GM12878 (cell line): ENCODE results near the gene IL1RAPL1. TPM values are rescaled to one million over a fixed set of nuclear protein-coding genes. Genes with fewer than 3 reads are reported as not detected.

Source experiments
- ATAC-seq: fragments of 200-7000 bp; cut with Tn5 transposase; 3 replicates; pipeline ENCODE4 v1.9.1; 2020; ENCODE audit warnings: mild to moderate bottlenecking, moderate library complexity
- BruUV-seq: library from RNA; stranded (reverse); fragments of 400-500 nt; replicated peaks from 2 replicates; lab custom pipeline; 2021; lab: Mats Ljungman, UMichigan
- CTCF ChIA-PET: fragments of 300-600 bp; sonication (Branson Sonifier 250); formaldehyde crosslinking; extraction: SDS; loops from one replicate; lab custom pipeline; 2021; ENCODE audit warnings: inconsistent platforms; lab: Yijun Ruan, JAX
- POLR2A ChIA-PET: fragments of 350-600 bp; formaldehyde crosslinking; extraction: SDS; loops from one replicate; lab custom pipeline; 2021; ENCODE audit warnings: inconsistent platforms; lab: Charles Lee
- RAD21 ChIA-PET: fragments of 300-600 bp; sonication (Branson Sonifier 250); formaldehyde crosslinking; loops from one replicate; lab custom pipeline; 2023; ENCODE audit warnings: antibody characterized with exemption; ENCODE audit not compliant: unreplicated experiment; lab: Charles Lee
- SMC1A ChIA-PET: fragments of 300-600 bp; sonication (Branson Sonifier 250); formaldehyde crosslinking; loops from one replicate; lab custom pipeline; 2023; ENCODE audit not compliant: unreplicated experiment, uncharacterized antibody; lab: Charles Lee
- DNase-seq: peaks from one replicate; pipeline ENCODE4 v3.0.0-alpha.2; 2011; ENCODE audit warnings: low read depth, low spot score
- FAIRE-seq: peaks from 3 replicates; lab custom pipeline; 2011; peaks lifted over from hg19 to GRCh38; lab: Jason Lieb, UNC
- H2AFZ ChIP-seq: 2 replicates; pipeline ENCODE4 v1.6.0; 2011; ENCODE audit warnings: low read depth, low read length, control low read depth; ENCODE audit not compliant: control insufficient read depth
- H3K27ac ChIP-seq: 2 replicates; pipeline ENCODE4 v1.5.1; 2011; ENCODE audit warnings: control low read depth; ENCODE audit not compliant: control insufficient read depth, insufficient read depth
- H3K27me3 ChIP-seq, 2 experiments: replicated peaks in 1 of 2; 2 replicates each; pipeline versions ENCODE4 v1.6.0 to v1.6.1; 2011; ENCODE audit warnings: low read length in 1 of 2; ENCODE audit not compliant: control insufficient read depth in 2 of 2, insufficient read depth in 2 of 2
- H3K36me3 ChIP-seq, 2 experiments: 2 replicates each; pipeline ENCODE4 v1.5.1; 2011; ENCODE audit warnings: low read length in 1 of 2; ENCODE audit not compliant: control insufficient read depth in 2 of 2, insufficient read depth in 2 of 2
- H3K4me1 ChIP-seq: 2 replicates; pipeline ENCODE4 v1.6.1; 2011; ENCODE audit warnings: mild to moderate bottlenecking, low read length, moderate library complexity, mixed read lengths; ENCODE audit not compliant: control insufficient read depth, insufficient read depth
- H3K4me2 ChIP-seq: 2 replicates; pipeline ENCODE4 v1.6.0; 2011; ENCODE audit warnings: control low read depth; ENCODE audit not compliant: control insufficient read depth, insufficient read depth
- H3K4me3 ChIP-seq: fragments of 200-600 bp; sonication (generic); 2 replicates; pipeline ENCODE4 v1.5.1; 2016
- H3K79me2 ChIP-seq: 2 replicates; pipeline ENCODE4 v1.6.0; 2011; ENCODE audit warnings: low read length; ENCODE audit not compliant: control insufficient read depth, insufficient read depth
- H3K9ac ChIP-seq: 2 replicates; pipeline ENCODE4 v1.8.0; 2011; ENCODE audit warnings: low read length, control low read depth, mixed read lengths; ENCODE audit not compliant: control insufficient read depth, insufficient read depth
- H3K9me3 ChIP-seq: replicated peaks from 3 replicates; pipeline ENCODE4 v1.5.1; 2011; ENCODE audit warnings: mild to moderate bottlenecking, low read length; ENCODE audit not compliant: control insufficient read depth, insufficient read depth
- H4K20me1 ChIP-seq: 2 replicates; pipeline ENCODE4 v1.6.0; 2011; ENCODE audit not compliant: control insufficient read depth, insufficient read depth
- ASH2L ChIP-seq: fragments of 300-600, 200-600 bp; sonication (generic); IDR thresholded peaks from 2 replicates; pipeline ENCODE4 v1.6.1; 2017; ENCODE audit warnings: low read depth, mild to moderate bottlenecking, borderline replicate concordance
- ATF7 ChIP-seq: fragments of 450-650 bp; IDR thresholded peaks from 2 replicates; pipeline ENCODE4 v1.6.1; 2016; ENCODE audit warnings: low read depth, mild to moderate bottlenecking
- HDAC6 ChIP-seq: fragments of 200-600 bp; sonication (generic); IDR thresholded peaks from one replicate; pipeline ENCODE4 v1.8.0; 2017; ENCODE audit warnings: antibody characterized with exemption; ENCODE audit not compliant: unreplicated experiment
- MXI1 ChIP-seq: fragments of 150-350 bp; IDR thresholded peaks from 2 replicates; pipeline ENCODE4 v1.6.1; 2011; ENCODE audit warnings: low read depth, mild to moderate bottlenecking, inconsistent platforms, low read length, improper control_type of control experiment
- PAX5 ChIP-seq: IDR thresholded peaks from 2 replicates; pipeline ENCODE4 v1.6.1; 2011; ENCODE audit warnings: low read depth, low read length, borderline replicate concordance
- POU2F2 ChIP-seq: IDR thresholded peaks from 3 replicates; pipeline ENCODE4 v1.6.1; 2011; ENCODE audit warnings: low read depth, mild to moderate bottlenecking, low read length, borderline replicate concordance
- RCOR1 ChIP-seq: conservative IDR thresholded peaks from 2 replicates; pipeline ENCODE4 v1.6.1; 2012; ENCODE audit warnings: low read depth, low read length, improper control_type of control experiment
- SMAD1 ChIP-seq: fragments of 450-650 bp; IDR thresholded peaks from 2 replicates; pipeline ENCODE4 v1.6.1; 2018; ENCODE audit warnings: mild to moderate bottlenecking, low read depth; ENCODE audit not compliant: partially characterized antibody
- SMAD5 ChIP-seq: IDR thresholded peaks from 2 replicates; pipeline ENCODE4 v1.6.1; 2016; ENCODE audit warnings: antibody characterized with exemption, low read depth
- ZNF622 ChIP-seq: fragments of 450-650 bp; IDR thresholded peaks from 2 replicates; pipeline ENCODE4 v1.6.1; 2017; ENCODE audit warnings: mild to moderate bottlenecking, inconsistent platforms
- in situ Hi-C: fragments of 300-500 bp; cut with MboI; formaldehyde crosslinking; loops from 9 replicates; pipeline ENCODE4 v1.14.3; 2018; ENCODE audit warnings: mixed read lengths
- intact Hi-C: fragments of 100-400 bp; cut with micrococcal nuclease; formaldehyde crosslinking; loops from one replicate; pipeline ENCODE4 v1.14.2; 2022; ENCODE audit not compliant: unreplicated experiment
- polyA plus RNA-seq, 11 experiments: library from polyadenylated mRNA; depleted of rRNA in 4 of 11; unstranded in 6 of 11; stranded (reverse) in 5 of 11; fragments of >200 nt; fragmentation: Nextera tagmentation in 4 of 11; fragmentation: Illumina TruSeq in 1 of 11; extraction: Ambion mirVana in 4 of 11; extraction: Trizol in 1 of 11; gene quantifications; 1 replicate in 1 of 11; 2 replicates in 10 of 11; pipeline versions ENCODE4 v1.2.1 to v1.2.3, GENCODE V29; 2011 to 2016; ENCODE audit warnings: inconsistent platforms in 2 of 11, missing spikeins in 2 of 11, low read depth in 1 of 11
- total RNA-seq, 4 experiments: library from RNA; depleted of rRNA in 3 of 4; stranded (reverse); fragments of >200 nt in 3 of 4; fragmentation: Illumina TruSeq in 1 of 4; extraction: Trizol in 1 of 4; gene quantifications; 2 replicates each; pipeline versions ENCODE4 v1.2.1 to v1.2.3, GENCODE V29; 2013 to 2021
- TF ChIP-seq, protein P1 (sequence below): IDR thresholded peaks from 2 replicates; pipeline ENCODE4 v1.6.1; 2012; ENCODE audit warnings: low read depth, low read length, improper control_type of control experiment

The IL1RAPL1 gene
- total and polyA plus RNA-seq, 10 of the 15 experiments (the other 5 are each of a cell fraction or from before 2014, with no cell fraction given), result not detected

DNA sequence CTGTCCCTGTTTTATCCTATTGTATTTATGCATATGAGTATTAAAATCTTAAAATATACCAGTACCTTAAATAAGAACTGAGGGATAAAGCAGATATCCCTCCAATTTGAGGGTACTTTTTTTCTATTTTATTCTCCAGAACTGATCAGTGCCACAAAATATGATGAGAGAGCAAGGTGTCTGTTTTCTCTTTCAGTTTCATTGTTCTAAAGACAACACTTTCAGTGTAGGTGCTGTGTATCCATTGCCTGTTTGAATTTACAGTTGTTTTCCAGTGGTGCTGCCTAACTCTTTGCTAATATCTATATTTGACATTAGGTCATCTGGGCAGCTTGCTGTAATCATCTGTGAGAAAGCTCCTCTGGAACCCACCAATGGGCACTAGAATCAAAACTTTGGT, 394.7 kb downstream of the IL1RAPL1 start:
- no peak overlapping the region for H3K9ac ChIP-seq
- ChIA-PET POLR2A (no interaction called here), SMC1A (no interaction called here), CTCF (no interaction called here), RAD21 (no interaction called here)
- DNase-seq, result no peak
- no peak overlapping the region; the same call in 1 of the 2 replicates for H3K4me3 ChIP-seq
- H3K4me2 ChIP-seq, result peak overlapping the region; percentile 55; the same call in 1 of the 2 replicates
- H3K9me3 ChIP-seq, result no peaks in the 10 kb centered on the region; the same call in 2 of the 3 replicates
- H2AFZ ChIP-seq, result peak overlapping the region; percentile 78
- no TSS peak for BruUV-seq
- no peaks in the 10 kb centered on the region for H3K36me3 ChIP-seq
- H3K27ac ChIP-seq, result no peak overlapping the region
- no peaks in the 10 kb centered on the region for H4K20me1 ChIP-seq
- intact Hi-C loops, result no loop called here
- no peaks in the 10 kb centered on the region for H3K79me2 ChIP-seq
- H3K27me3 ChIP-seq, result no peaks in the 10 kb centered on the region
- peak; percentile 69 for ATAC-seq
- in situ Hi-C loops, result no loop called here
- FAIRE-seq, result no peak
- no peaks in the 10 kb centered on the region; the same call in 1 of the 2 replicates for H3K4me1 ChIP-seq
- TF ChIP-seq HDAC6, result no peak
- TF ChIP-seq, protein P1, sequence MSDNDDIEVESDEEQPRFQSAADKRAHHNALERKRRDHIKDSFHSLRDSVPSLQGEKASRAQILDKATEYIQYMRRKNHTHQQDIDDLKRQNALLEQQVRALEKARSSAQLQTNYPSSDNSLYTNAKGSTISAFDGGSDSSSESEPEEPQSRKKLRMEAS, result no peak
- no peak for TF ChIP-seq ATF7
- no peak for TF ChIP-seq RCOR1
- TF ChIP-seq PAX5, result no peak
- no peak for TF ChIP-seq ZNF622
- no peak for TF ChIP-seq MXI1
- no peak for TF ChIP-seq SMAD1
- TF ChIP-seq SMAD5, result no peak
- TF ChIP-seq ASH2L, result no peak
- no peak for TF ChIP-seq POU2F2
